HuH-7.5 (cell line): ENCODE data around the gene TACC2.

Source experiments
- DNase-seq: peaks from one replicate; pipeline ENCODE4 v3.0.0; 2011; ENCODE audit warnings: low spot score

TACC2 gene

GRCh38 chr10:122276611-122277208 lies 287.7 kb downstream of the TACC2 start:
- no peak for DNase-seq

DNA sequence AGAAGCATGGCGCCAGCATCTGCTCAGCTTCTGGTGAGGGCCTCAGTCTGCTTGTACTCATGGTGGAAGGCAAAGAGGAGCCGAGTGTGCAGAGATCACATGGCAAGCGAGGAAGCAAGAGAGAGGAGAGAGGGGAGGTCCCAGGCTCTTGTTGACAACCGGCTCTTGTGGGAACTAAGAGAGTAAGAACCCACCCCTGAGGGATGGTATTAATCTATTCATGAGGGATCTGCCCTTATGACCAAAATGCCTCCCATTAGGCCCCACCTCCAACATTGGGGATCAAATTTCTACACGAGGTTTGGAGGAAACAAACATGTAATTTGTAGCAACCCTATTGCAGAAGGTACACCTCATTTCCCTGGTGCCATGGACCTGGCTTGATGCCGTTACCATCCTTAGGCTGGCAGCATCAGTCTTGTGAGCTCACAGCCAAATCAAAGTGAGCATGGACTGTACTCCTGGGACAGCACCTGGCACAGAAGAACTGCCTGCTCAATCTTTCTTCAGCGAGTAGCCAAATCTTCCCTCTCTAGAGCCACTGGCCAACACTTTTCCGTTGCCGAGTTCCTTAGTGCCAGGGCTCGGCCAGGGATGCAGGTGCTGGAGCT lies 288.7 kb downstream of the TACC2 start:
- DNase-seq: no peak

GRCh38 chr10:122279725-122280141 lies 290.8 kb downstream of the TACC2 start:
- peak; percentile 34 for DNase-seq

GRCh38 chr10:122280156-122280555 lies 291.2 kb downstream of the TACC2 start:
- no peak for DNase-seq

- no peak for DNase-seq
These were observed 292.2 kb downstream of the TACC2 start for GRCh38 chr10:122281018-122281626.

DNA sequence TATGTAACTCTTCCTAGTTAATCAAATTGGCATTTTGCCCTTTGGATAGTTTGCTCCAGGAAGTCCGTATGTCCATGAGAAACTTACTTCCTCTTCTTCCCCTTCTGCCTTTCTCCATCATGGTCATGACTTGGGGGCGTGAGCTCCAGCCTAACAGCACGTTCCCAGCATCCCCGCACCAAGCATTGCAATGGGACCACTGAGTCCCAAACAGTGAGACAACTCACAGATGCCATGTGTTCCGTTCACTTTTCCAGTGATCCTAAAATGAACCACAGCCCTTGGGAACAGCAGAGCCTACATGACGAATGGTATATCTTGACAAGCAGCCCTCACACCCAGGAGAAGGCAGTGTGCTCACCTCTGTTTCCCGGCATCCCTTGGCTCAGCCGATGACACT lies 292.8 kb downstream of the TACC2 start:
- DNase-seq: no peak

DNA sequence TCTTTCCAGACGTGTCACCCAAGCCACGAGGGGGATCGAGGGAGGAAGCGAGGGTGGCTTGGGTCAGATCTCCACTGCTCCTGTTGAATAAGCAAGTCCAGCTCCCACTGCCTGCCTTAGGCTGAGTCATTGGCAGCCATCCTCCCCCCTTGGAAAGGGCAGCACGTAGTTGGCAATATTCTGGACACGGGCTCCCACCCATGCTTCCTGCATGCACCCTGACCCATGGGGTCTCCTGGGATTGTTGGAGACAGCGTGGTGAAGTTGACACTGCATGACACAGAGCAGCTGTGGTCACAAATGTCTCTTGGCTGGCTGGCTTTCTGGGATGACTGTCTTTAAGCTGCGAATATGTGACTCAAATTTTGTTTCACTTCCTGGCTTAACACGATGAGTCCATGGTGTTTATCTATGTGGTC lies 293.3 kb downstream of the TACC2 start:
- no peak for DNase-seq

DNA sequence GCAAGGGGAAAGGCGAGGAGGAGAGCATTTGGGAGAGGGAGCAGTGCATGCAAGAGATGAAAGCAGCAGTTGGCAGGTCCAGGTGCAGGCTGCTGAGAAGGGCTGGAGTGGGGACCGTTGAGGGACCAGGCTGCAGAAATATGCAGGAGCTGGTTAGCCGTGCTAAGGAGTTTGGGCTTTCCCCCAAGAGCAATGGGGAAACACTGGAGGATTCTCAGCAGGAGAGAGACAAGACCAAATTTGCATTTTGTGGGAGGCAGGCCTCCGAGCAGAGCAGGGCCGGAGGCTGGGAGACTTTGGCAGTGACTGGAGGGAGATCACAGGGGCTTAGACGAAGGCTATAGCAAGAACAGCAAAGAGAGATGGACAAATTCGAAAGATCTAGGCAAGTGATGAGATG lies 293.9 kb downstream of the TACC2 start:
- no peak for DNase-seq

- no peak for DNase-seq
These were observed 296.8 kb downstream of the TACC2 start for GRCh38 chr10:122285506-122286444.

DNA sequence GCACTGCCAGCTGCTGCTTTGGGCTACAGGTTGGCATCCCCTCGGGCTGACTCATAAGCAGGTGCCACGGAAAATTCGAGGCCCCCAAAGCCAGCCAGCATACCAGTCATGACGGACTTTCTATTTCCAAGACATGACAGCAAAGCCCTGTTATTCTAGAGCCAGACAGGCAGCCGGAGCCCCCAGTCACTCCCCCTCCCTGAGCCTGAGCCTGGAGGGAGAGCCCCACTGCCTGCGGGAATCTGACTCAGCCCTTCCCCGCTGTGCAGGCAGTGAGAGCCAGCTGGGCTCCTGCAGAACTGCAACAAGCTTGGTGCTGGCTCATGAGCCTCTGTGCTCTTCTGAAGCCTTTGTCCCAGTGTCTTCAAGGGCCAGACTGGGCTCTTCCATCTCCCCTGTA lies 297.9 kb downstream of the TACC2 start:
- no peak for DNase-seq

DNA sequence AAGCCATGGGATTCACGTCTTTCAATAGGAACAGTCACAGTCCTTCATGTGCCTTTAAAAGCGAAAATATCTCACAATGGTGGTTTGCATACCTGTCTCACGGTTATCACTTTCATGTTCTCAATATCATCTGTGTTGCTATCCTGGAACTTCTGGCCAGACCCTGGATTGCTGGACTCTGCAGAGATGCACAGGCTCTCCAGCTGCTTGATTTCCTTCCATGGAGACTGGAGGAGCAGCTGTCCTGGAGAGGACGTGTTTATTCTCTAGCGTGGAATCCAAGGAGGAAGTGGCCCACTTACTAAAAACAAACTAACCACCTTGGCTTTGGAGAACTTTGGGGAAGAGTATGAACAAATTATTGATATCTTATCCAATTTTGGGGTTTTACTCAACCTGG lies 298.6 kb downstream of the TACC2 start:
- DNase-seq: no peak

GRCh38 chr10:122288262-122288661 lies 299.3 kb downstream of the TACC2 start:
- no peak for DNase-seq

GRCh38 chr10:122288917-122289316 lies 300.0 kb downstream of the TACC2 start:
- no peak for DNase-seq

- no peak for DNase-seq
These were observed 301.4 kb downstream of the TACC2 start for GRCh38 chr10:122290334-122290733.

DNA sequence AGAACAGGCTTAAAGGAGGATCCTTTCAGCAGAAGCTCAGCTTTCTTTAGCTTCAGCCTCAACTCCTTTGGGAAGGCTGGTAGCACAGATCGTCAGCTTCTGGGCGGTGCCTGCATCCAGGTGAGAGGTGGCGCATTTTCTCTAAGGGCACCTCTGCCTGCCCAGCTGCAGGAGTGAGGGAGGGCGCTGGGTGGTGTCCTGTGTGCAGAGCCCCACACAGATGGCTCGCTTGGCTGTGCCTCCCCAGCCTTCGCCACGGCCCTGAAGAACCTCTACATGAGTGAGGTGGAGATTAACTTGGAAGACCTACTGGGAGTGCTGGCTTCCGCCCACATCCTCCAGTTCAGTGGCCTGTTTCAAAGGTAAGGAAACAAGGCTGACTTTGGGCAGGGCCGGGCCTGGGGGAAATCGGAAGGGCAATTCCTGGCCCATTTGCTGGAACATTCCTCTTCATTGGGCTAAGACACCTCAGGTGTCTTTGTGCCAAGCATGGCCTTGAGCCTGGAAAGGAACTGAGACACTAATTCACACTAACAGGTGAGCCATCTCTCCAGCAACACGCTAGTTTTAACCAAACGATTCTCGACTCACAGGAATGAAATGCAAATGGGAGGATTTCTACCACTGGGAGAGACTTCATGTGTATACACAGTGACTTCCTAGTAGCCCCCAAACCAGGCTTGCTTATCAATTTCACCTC lies 302.0 kb downstream of the TACC2 start:
- no peak for DNase-seq

DNA sequence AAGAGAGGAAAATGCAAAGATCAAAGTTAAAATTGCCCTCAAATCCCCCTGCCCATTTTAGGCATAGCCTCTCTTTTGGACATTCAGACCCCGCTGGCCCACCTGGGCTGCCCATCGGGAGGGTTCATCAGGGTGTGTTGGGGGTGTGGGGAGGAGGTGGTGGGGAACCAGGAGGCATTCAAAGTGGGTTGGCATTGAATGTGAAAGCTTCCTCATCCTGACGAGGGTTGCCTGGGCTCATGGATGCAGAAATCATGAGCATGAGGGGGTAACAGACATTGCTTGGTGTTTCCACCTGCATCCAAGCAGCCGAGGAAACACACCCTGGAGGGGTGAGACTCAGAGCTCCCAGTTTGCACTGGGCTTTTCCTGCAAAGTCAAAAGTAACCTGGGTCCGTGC lies 302.8 kb downstream of the TACC2 start:
- DNase-seq: no peak

DNA sequence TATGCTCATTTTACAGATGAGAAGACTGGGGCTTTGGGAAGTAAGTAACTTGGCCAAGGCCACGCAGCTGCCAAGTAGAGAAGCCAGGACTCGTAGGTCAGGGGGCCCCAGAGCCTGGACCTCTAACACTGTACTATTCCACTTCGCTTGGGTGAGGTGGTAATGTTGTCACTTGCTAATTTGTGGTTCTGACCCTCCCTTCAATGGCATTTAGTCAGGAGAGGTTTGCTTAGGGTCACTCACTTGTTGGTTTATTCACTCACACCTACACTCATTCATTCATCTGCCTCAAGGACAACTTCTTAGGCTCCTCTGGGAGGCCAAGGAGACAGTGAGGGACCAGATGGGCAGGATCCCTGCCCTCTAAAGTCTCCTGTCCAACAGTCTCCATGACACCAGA lies 303.4 kb downstream of the TACC2 start:
- DNase-seq: no peak

DNA sequence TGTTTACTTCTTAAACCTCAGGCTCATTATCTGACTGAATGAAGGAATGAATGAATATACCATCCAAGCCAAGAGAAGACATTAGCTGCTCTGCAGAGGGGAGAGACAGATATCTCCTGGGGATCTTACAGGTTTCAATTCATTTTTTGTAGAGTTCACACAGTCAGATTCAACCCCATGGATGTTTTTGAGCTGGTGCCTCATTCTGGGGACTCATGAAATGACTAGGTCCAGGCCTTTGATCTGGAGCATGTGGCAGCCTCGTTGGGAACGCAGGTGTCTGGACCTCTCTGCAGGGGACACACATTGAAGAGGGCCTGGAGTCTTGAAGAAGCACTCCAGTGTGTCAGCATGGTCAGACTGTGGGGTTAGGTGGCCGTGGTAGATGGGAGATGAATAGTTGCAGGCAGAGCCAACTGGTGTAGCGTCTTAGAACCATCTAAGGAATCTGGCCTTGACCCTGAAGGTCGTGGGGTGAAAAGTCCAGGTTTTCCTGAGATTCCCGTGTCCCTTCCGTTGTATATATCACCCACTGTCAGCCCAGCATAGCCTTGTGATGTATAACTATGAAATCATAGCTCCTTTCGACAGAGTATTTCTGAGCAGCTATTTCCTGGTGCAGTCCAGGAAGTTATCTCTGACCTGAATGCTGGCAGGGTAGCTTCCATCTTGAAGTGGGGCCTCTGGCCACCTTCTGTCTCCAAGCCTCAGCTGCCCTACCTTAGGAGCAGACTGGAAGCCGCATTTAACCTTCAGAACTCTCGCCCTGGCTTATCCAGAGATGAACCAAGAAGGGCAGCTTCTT lies 304.4 kb downstream of the TACC2 start:
- no peak for DNase-seq

- no peak for DNase-seq
These were observed 305.0 kb downstream of the TACC2 start for GRCh38 chr10:122293961-122294380.

- no peak for DNase-seq
These were observed 305.8 kb downstream of the TACC2 start for GRCh38 chr10:122294511-122295450.
